GM23248 (cell line): Measurements from ENCODE around the gene RNF114. TPM values are rescaled to one million over a fixed set of nuclear protein-coding genes. Genes with fewer than 3 reads are reported as not detected.

ENCODE experiments used
- DNase-seq: peaks from one replicate; pipeline ENCODE4 v3.0.0-alpha.2; 2015
- H2AFZ ChIP-seq: fragments of 200-600 bp; sonication (generic); 2 replicates; pipeline ENCODE4 v1.6.1; 2016; ENCODE audit warnings: antibody characterized with exemption
- H3F3A ChIP-seq: fragments of 200-600 bp; sonication (generic); 2 replicates; pipeline ENCODE4 v1.6.1; 2016; ENCODE audit warnings: mild to moderate bottlenecking, antibody characterized with exemption, mixed run types; ENCODE audit not compliant: insufficient read depth
- H3K27ac ChIP-seq: fragments of 200-600 bp; sonication (generic); 2 replicates; pipeline ENCODE4 v1.5.1; 2016; ENCODE audit warnings: mild to moderate bottlenecking
- H3K27me3 ChIP-seq: fragments of 200-600 bp; sonication (generic); replicated peaks from 2 replicates; pipeline ENCODE4 v1.6.1; 2016; ENCODE audit warnings: mild to moderate bottlenecking; ENCODE audit not compliant: insufficient read depth
- H3K36me3 ChIP-seq: fragments of 200-600 bp; sonication (generic); 2 replicates; pipeline ENCODE4 v1.6.1; 2016; ENCODE audit warnings: low read depth, mild to moderate bottlenecking
- H3K4me1 ChIP-seq: fragments of 200-600 bp; sonication (generic); 2 replicates; pipeline ENCODE4 v1.6.1; 2016; ENCODE audit warnings: mild to moderate bottlenecking; ENCODE audit not compliant: insufficient read depth
- H3K4me2 ChIP-seq: fragments of 200-600 bp; sonication (generic); one replicate; pipeline ENCODE4 v1.6.1; 2016; ENCODE audit warnings: mild to moderate bottlenecking; ENCODE audit not compliant: unreplicated experiment
- H3K4me3 ChIP-seq: fragments of 200-600 bp; sonication (generic); 2 replicates; pipeline ENCODE4 v1.5.1; 2016; ENCODE audit warnings: mild to moderate bottlenecking
- H3K79me2 ChIP-seq: fragments of 200-600 bp; sonication (generic); 2 replicates; pipeline ENCODE4 v1.6.1; 2016; ENCODE audit warnings: mild to moderate bottlenecking; ENCODE audit not compliant: insufficient read depth
- H3K9ac ChIP-seq: fragments of 200-600 bp; sonication (generic); 2 replicates; pipeline ENCODE4 v1.6.1; 2016; ENCODE audit warnings: mild to moderate bottlenecking
- H3K9me2 ChIP-seq: fragments of 200-600 bp; sonication (generic); 2 replicates; pipeline ENCODE4 v1.6.1; 2016; ENCODE audit warnings: mixed run types, mild to moderate bottlenecking, moderate library complexity; ENCODE audit not compliant: insufficient read depth
- H3K9me3 ChIP-seq: fragments of 200-600 bp; sonication (generic); one replicate; pipeline ENCODE4 v1.6.1; 2017; ENCODE audit warnings: low read depth
- H4K20me1 ChIP-seq: fragments of 200-600 bp; sonication (generic); 2 replicates; pipeline ENCODE4 v1.6.0; 2016; ENCODE audit not compliant: insufficient read depth
- EZH2 ChIP-seq: fragments of 200-600 bp; sonication (generic); IDR thresholded peaks from 2 replicates; pipeline ENCODE4 v1.6.1; 2018; ENCODE audit warnings: antibody characterized with exemption, mild to moderate bottlenecking; ENCODE audit not compliant: insufficient read depth, poor library complexity, severe bottlenecking
- EZH2phosphoT487 ChIP-seq: fragments of 200-600 bp; sonication (generic); IDR thresholded peaks from 2 replicates; pipeline ENCODE4 v1.6.1; 2018; ENCODE audit warnings: antibody characterized with exemption, moderate library complexity, mild to moderate bottlenecking, low read depth; ENCODE audit not compliant: insufficient read depth
- WGBS, 2 experiments: methylation state at CpG; one replicate each; pipeline ENCODE4 v1.1.6; 2015 to 2017; ENCODE audit warnings: low lambda C conversion rate in 2 of 2, low coverage in 1 of 2; ENCODE audit errors: missing lambda C conversion rate in 2 of 2; 5-methylcytosine and 5-hydroxymethylcytosine counted together
- in situ Hi-C: fragments of 300-500 bp; cut with MboI; formaldehyde crosslinking; loops from 2 replicates; pipeline ENCODE4 v1.15.0; 2020
- polyA plus RNA-seq: library from polyadenylated mRNA; unstranded; fragments of >200 nt; fragmentation: Nextera tagmentation; extraction: Ambion mirVana; gene quantifications from 2 replicates; pipeline ENCODE4 v1.2.1, GENCODE V29; 2016
- total RNA-seq: library from RNA; depleted of rRNA; stranded (reverse); fragments of >200 nt; shearing (Covaris generic); gene quantifications from 2 replicates; pipeline ENCODE4 v1.2.3, GENCODE V29; 2014

Gene RNF114
- total and polyA plus RNA-seq, 2 experiments from 2014 or later, result 72.7 to 96.0 TPM

DNA sequence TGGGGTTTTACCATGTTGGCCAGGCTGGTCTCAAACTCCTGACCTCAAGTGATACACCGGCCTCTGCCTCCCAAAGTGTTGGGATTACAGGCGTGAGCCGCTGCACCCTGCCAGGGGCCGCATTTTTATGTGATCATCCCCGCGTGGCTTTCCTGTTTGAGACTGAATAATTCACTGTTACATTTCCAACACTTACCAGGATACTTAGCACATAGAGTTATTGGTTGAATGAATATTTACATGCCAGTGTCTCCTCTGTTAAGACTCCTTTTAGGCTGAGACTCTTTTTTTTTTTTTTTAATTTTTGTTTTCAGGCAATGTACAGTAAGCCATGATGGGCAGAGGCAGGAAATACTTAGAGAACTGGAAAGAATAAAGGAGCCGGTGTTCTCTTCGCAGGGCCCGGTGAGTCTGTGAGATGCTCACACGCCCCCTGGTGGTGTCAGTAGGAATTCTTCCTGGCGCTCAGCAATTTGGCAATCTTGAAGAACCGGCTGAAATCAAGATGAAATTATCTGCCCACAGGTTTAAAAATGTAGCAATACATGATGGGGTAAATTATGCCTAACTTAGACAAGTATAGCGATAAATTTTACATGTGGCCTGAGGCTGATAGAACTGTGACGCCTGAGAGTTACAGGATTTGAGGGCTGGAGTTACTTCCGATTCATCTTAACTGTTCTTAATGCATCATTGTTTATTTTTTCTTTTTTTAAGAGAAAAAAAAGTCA is 7.6 kb upstream of the RNF114 start:
- no peaks in the 10 kb centered on the region for H3K27me3 ChIP-seq
- in situ Hi-C loops, result no loop called here
- WGBS, 2 experiments, result 12 to 16% methylated on average over 15 of the region's 15 CpGs

DNA sequence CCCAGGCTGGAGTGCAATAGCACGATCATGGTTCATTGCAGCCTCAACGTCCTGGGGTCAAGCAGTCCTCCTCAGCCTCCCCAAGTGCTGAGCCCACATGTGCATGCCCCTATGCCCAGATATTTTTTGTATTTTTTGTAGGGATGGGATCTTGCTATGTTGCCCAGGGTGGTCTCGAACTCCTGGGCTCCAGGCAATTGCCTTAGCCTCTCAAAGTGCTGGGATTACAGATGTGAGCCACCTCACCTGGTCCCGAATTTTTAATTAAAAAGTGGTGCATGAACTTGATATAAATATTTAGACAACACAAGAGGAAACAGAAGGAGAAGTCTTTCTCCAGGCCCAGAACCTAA is 7.1 kb upstream of the RNF114 start:
- peak overlapping the region; percentile 6 for H3K4me2 ChIP-seq
- peak overlapping the region; percentile 81 for H2AFZ ChIP-seq

More for the DNA sequence above, 7.6 kb upstream of the RNF114 start:
- TF ChIP-seq EZH2 (no peak), EZH2phosphoT487 (no peak)
- H3K27ac ChIP-seq, result peak overlapping the region; percentile 22; the same call in 1 of the 2 replicates
- peaks cover 4% of the 10 kb centered on the region; the same call in 1 of the 2 replicates for H3K4me1 ChIP-seq
- H2AFZ ChIP-seq, result peak overlapping the region; percentile 81
- H3K4me3 ChIP-seq, result peak overlapping the region; percentile 6; the same call in 1 of the 2 replicates
- peak overlapping the region; percentile 36; the same call in 1 of the 2 replicates for H3K9ac ChIP-seq
- 0 out of 2 replicates have a peak, but pooled peaks cover 11% of the 10 kb centered on the region for H3F3A ChIP-seq
- no peaks in the 10 kb centered on the region for H3K36me3 ChIP-seq
- peak; percentile 89 for DNase-seq
- H3K79me2 ChIP-seq, result no peaks in the 10 kb centered on the region
- no peaks in the 10 kb centered on the region for H3K9me2 ChIP-seq
- no peaks in the 10 kb centered on the region for H3K9me3 ChIP-seq
- no peaks in the 10 kb centered on the region for H4K20me1 ChIP-seq
- peak overlapping the region; percentile 36 for H3K4me2 ChIP-seq

DNA sequence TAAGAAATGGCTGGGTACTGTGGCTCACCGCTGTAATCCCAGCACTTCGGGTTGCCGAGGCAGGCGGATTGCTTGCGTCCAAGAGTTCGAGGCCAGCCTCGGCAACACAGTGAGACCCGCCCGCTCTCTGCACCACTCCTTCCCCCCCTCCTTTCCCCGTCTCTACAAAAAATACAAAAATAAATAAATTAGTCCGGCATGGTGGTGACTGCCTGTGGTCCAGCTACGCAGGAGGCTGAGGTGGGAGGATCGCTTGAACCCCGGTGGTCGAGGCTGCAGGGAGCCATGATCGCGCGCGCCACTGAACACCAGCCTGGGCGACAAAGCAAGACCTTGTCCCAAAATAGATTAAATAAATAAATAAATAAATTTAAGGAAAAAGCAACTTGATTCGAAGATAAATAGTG is 448 bp upstream of the RNF114 start:
- no peaks in the 10 kb centered on the region for H3K27me3 ChIP-seq
- H4K20me1 ChIP-seq, result 0 out of 2 replicates have a peak, but pooled peaks cover 4% of the 10 kb centered on the region
- H3K9me2 ChIP-seq, result no peaks in the 10 kb centered on the region
- WGBS, 2 experiments, result 6 to 8% methylated on average over 20 to 21 of the region's 21 CpGs
- peak overlapping the region; percentile 89 for H3K4me3 ChIP-seq
- TF ChIP-seq EZH2phosphoT487 (no peak), EZH2 (no peak)
- 0 out of 2 replicates have a peak overlapping the region, but pooled peaks have one; percentile 11 for H3K27ac ChIP-seq
- H3F3A ChIP-seq, result peaks cover 5% of the 10 kb centered on the region; the same call in 1 of the 2 replicates
- in situ Hi-C loops, result no loop called here
- H3K9ac ChIP-seq, result peak overlapping the region; percentile 93
- peaks cover 3% of the 10 kb centered on the region; the same call in 1 of the 2 replicates for H3K36me3 ChIP-seq
- peak overlapping the region; percentile 96 for H2AFZ ChIP-seq
- peaks cover 46% of the 10 kb centered on the region for H3K79me2 ChIP-seq
- DNase-seq, result no peak
- peak overlapping the region; percentile 88 for H3K4me2 ChIP-seq
- H3K4me1 ChIP-seq, result peaks cover 19% of the 10 kb centered on the region
- H3K9me3 ChIP-seq, result no peaks in the 10 kb centered on the region

More for the DNA sequence above, 7.1 kb upstream of the RNF114 start:
- Histone ChIP-seq H3K36me3 (no peaks in the 10 kb centered on the region), H3K79me2 (no peaks in the 10 kb centered on the region), H3K27ac (0 out of 2 replicates have a peak overlapping the region, but pooled peaks have one; percentile 22), H3K27me3 (no peaks in the 10 kb centered on the region), H3K9me3 (no peaks in the 10 kb centered on the region), H4K20me1 (no peaks in the 10 kb centered on the region), H3K4me1 (peaks cover 4% of the 10 kb centered on the region; the same call in 1 of the 2 replicates), H3K9me2 (no peaks in the 10 kb centered on the region), H3K9ac (peak overlapping the region; percentile 2; the same call in 1 of the 2 replicates), H3F3A (0 out of 2 replicates have a peak, but pooled peaks cover 11% of the 10 kb centered on the region), H3K4me3 (no peak overlapping the region)
- DNase-seq, result no peak
- in situ Hi-C loops, result no loop called here
- TF ChIP-seq EZH2phosphoT487 (no peak), EZH2 (no peak)
- WGBS, 2 experiments, result 30 to 32% methylated on average over 4 of the region's 4 CpGs

DNA sequence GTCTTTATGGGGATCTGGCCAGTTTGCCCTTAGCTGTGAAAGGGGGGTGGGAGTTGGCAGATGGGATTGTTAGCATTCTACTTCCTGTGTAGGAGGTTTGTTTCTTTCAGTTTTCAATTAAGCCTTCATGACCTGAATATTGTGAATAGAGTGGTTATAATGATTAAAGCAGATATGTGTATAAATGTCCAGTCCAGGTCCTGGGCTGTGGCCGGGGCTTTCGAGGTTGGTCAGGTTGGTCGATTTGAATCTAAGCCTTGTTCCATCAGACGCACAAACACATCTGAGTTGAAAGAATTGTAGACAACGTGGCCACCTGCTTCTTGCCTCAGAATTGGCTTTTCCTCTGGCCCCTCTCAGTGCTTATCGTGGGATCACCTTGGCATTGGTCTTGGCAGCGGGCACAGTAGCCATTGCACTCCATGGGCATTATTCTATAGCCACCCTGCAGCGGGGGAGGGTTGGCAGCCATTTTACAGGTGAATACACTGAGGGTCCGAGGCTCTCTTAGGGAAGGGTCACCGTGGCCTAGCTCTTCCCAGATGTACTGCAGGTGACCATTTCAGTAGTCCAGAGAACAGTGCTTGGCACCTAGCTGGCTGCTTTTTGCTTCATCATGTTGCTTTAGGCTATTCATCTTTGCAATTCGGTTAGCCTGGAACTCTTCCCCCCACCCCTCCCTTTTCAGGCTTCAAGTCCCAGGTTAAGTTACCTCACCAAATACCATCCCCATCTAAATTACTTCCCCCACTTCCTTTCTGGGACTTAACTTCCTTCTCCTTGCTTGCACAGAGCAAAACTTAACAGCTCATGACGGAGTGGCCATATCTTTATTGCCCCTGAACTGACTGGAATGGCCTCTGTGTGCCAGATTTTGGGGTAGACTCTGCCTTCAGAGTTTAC is 1.1 kb downstream of the RNF114 start:
- Histone ChIP-seq H3K9ac (peak overlapping the region; percentile 93), H3K79me2 (peaks cover 61% of the 10 kb centered on the region), H2AFZ (peak overlapping the region; percentile 82)

More for the DNA sequence above, 1.1 kb downstream of the RNF114 start:
- Histone ChIP-seq H3K36me3 (peaks cover 9% of the 10 kb centered on the region; the same call in 1 of the 2 replicates), H3K4me2 (peak overlapping the region; percentile 83), H4K20me1 (0 out of 2 replicates have a peak, but pooled peaks cover 4% of the 10 kb centered on the region), H3K9me2 (no peaks in the 10 kb centered on the region), H3K4me3 (peak overlapping the region; percentile 89), H3K9me3 (no peaks in the 10 kb centered on the region), H3F3A (peaks cover 5% of the 10 kb centered on the region; the same call in 1 of the 2 replicates), H3K4me1 (peaks cover 19% of the 10 kb centered on the region), H3K27me3 (no peaks in the 10 kb centered on the region), H3K27ac (peak overlapping the region; percentile 68)
- peak; percentile 22 for DNase-seq
- WGBS, 2 experiments, result 4 to 7% methylated on average over 12 of the region's 12 CpGs
- TF ChIP-seq EZH2 (no peak), EZH2phosphoT487 (no peak)
- in situ Hi-C loops, result no loop called here
